Measurements from ENCODE around the gene KAZN. TPM values are rescaled to one million over a fixed set of nuclear protein-coding genes. Genes with fewer than 3 reads are reported as not detected.

The KAZN gene
- total RNA-seq, 1 donor from 2014 or later = 5.7 TPM

GRCh38 chr1:14794906-14795305 lies 196.4 kb downstream of the KAZN start:
- H3K4me3 ChIP-seq (ENCODE audit: low read depth, low read length) = no peak overlapping the region
- no peak for TF ChIP-seq CTCF (conservative IDR thresholded peaks at IDR 0.05; ENCODE audit: low read depth, low read length)
- no peak for DNase-seq (ENCODE audit: low read depth)

DNA sequence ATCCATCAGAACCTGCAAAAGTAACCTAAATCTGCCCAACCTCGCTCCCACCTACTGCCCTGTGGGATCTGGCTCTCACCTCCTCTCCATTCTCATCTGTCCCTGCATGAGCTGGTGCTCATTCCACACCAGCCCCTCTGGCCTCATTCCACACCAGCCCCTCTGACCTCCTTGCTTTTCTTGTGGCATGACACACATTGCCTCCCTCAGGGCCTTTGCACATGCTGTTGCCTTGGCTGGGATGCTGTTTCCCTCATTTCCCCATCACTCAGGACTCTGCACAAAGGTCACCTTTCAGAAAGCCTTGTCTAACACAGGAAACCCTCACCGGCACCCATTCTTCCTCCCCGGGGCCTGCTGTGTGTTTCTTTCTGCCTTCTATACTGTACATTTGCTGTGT lies 197.1 kb downstream of the KAZN start:
- no peak for DNase-seq (ENCODE audit: low read depth)
- no peak overlapping the region for H3K4me3 ChIP-seq (ENCODE audit: low read depth, low read length)
- no peak for TF ChIP-seq CTCF (conservative IDR thresholded peaks at IDR 0.05; ENCODE audit: low read depth, low read length)

GRCh38 chr1:14800014-14800413 lies 201.5 kb downstream of the KAZN start:
- no peak for TF ChIP-seq CTCF (conservative IDR thresholded peaks at IDR 0.05; ENCODE audit: low read depth, low read length)
- no peak overlapping the region for H3K4me3 ChIP-seq (ENCODE audit: low read depth, low read length)
- no peak for DNase-seq (ENCODE audit: low read depth)

GRCh38 chr1:14800500-14801076 lies 202.1 kb downstream of the KAZN start:
- no peak for DNase-seq (ENCODE audit: low read depth)
- TF ChIP-seq CTCF (conservative IDR thresholded peaks at IDR 0.05; ENCODE audit: low read depth, low read length) = no peak
- no peak overlapping the region for H3K4me3 ChIP-seq (ENCODE audit: low read depth, low read length)

DNA sequence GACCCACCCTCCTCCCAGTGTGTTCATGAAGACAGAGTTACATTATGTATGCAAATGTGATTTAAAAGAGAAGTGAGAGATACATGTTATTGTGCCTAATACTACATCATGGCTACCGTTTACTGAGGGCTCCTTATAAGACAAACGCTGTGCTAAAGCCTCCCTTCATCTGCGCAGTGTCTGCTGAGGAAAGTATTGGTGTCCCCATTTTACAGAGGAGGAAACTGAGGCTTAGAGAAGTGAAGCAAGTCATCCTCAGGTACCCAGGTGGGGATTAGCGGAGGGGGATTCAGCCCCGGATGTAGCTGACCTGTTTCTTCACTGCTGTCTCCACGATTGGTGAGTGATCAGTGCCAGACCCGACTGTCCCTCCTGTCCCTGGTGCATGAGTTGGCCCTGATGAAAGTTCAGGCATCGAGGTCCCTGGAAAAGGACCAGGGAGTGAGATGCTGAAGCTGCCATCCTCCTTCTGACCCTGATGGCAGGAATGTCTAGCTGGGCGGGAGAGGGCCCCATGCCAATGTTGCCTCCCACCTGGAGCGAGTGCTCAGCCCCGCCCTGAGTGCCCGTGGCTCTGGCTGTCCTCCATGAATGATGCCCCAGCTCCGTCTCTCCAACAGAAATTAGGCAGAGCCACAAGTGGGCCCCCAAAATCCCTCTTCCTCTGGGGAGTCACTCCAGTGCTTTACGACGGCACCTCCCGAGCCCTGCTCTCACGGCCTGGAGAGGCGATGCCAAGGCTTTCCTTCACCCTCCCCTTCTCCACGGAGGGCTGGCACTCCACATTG lies 204.7 kb downstream of the KAZN start:
- no peak for DNase-seq (ENCODE audit: low read depth)
- no peak overlapping the region for H3K4me3 ChIP-seq (ENCODE audit: low read depth, low read length)
- TF ChIP-seq CTCF (conservative IDR thresholded peaks at IDR 0.05; ENCODE audit: low read depth, low read length) = no peak

DNA sequence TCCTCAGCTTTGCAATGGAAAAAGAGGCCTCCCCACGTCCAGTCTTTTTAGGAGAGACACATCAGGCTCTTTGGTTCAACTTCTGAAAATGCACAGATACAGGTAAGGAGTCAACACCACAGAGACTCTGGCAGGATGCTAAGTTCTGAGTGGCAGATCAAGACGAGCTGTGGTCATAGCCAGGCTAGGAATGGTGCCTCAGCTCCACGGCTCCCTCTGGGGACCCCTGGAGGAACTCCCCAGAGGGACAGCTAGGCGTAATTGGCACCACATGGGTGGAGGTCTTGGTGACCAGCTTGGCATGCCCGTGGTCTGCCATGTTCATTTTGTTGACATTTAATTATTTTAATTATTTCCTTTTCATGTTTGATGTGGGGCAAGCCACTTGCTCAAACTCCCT lies 206.1 kb downstream of the KAZN start:
- no peak for DNase-seq (ENCODE audit: low read depth)
- no peak overlapping the region for H3K4me3 ChIP-seq (ENCODE audit: low read depth, low read length)
- TF ChIP-seq CTCF (conservative IDR thresholded peaks at IDR 0.05; ENCODE audit: low read depth, low read length) = peak; percentile 46

DNA sequence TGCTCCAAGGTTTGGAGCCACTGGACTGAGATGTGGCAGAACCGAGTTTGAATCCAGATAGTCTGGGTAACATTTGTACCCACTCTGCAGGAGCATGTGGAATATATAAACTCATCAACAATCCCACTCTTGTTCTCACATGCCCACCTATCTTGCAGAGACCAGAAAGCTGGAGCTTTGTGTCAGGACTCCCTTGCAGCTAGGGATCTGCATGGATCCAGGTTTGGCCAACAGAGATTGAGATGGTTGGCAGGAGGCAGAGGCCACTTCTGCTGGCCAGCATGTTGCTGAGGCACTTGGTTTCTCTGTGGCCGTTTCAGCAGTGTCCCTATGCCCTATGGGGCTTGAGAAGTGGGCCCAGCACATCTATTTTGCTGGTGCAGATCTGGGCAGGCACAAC lies 208.3 kb downstream of the KAZN start:
- no peak for DNase-seq (ENCODE audit: low read depth)
- no peak overlapping the region for H3K4me3 ChIP-seq (ENCODE audit: low read depth, low read length)
- no peak for TF ChIP-seq CTCF (conservative IDR thresholded peaks at IDR 0.05; ENCODE audit: low read depth, low read length)

All from epithelial cell of proximal tubule (primary cell).